T-helper 1 cell treated with Interleukin-12 subunit alpha and Interleukin-12 subunit beta and Interleukin-4 antibody, amounts not matched to agents 30 μg/mL and 1 μg/mL, for 36 hours (primary cell): ENCODE measurements around the gene EFCAB6.

Source experiments
- H3K27ac Mint-ChIP-seq: one replicate; pipeline ENCODE4 v1.8.0; 2021; ENCODE audit warnings: mild to moderate bottlenecking, mixed read lengths
- H3K27me3 Mint-ChIP-seq: one replicate; pipeline ENCODE4 v1.8.0; 2021; ENCODE audit warnings: low read depth, mixed read lengths
- H3K36me3 Mint-ChIP-seq: one replicate; pipeline ENCODE4 v1.8.0; 2021; ENCODE audit warnings: low read depth, mixed read lengths
- H3K4me1 Mint-ChIP-seq: one replicate; pipeline ENCODE4 v1.8.0; 2021; ENCODE audit warnings: low read depth, mixed read lengths
- H3K4me3 Mint-ChIP-seq: one replicate; pipeline ENCODE4 v1.8.0; 2021; ENCODE audit warnings: mild to moderate bottlenecking, moderate library complexity, mixed read lengths
- H3K9me3 Mint-ChIP-seq: one replicate; pipeline ENCODE4 v1.8.0; 2021; ENCODE audit warnings: mixed read lengths

EFCAB6 gene, protein sequence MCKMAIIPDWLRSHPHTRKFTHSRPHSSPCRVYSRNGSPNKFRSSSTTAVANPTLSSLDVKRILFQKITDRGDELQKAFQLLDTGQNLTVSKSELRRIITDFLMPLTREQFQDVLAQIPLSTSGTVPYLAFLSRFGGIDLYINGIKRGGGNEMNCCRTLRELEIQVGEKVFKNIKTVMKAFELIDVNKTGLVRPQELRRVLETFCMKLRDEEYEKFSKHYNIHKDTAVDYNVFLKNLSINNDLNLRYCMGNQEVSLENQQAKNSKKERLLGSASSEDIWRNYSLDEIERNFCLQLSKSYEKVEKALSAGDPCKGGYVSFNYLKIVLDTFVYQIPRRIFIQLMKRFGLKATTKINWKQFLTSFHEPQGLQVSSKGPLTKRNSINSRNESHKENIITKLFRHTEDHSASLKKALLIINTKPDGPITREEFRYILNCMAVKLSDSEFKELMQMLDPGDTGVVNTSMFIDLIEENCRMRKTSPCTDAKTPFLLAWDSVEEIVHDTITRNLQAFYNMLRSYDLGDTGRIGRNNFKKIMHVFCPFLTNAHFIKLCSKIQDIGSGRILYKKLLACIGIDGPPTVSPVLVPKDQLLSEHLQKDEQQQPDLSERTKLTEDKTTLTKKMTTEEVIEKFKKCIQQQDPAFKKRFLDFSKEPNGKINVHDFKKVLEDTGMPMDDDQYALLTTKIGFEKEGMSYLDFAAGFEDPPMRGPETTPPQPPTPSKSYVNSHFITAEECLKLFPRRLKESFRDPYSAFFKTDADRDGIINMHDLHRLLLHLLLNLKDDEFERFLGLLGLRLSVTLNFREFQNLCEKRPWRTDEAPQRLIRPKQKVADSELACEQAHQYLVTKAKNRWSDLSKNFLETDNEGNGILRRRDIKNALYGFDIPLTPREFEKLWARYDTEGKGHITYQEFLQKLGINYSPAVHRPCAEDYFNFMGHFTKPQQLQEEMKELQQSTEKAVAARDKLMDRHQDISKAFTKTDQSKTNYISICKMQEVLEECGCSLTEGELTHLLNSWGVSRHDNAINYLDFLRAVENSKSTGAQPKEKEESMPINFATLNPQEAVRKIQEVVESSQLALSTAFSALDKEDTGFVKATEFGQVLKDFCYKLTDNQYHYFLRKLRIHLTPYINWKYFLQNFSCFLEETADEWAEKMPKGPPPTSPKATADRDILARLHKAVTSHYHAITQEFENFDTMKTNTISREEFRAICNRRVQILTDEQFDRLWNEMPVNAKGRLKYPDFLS (N-terminal part only)

DNA sequence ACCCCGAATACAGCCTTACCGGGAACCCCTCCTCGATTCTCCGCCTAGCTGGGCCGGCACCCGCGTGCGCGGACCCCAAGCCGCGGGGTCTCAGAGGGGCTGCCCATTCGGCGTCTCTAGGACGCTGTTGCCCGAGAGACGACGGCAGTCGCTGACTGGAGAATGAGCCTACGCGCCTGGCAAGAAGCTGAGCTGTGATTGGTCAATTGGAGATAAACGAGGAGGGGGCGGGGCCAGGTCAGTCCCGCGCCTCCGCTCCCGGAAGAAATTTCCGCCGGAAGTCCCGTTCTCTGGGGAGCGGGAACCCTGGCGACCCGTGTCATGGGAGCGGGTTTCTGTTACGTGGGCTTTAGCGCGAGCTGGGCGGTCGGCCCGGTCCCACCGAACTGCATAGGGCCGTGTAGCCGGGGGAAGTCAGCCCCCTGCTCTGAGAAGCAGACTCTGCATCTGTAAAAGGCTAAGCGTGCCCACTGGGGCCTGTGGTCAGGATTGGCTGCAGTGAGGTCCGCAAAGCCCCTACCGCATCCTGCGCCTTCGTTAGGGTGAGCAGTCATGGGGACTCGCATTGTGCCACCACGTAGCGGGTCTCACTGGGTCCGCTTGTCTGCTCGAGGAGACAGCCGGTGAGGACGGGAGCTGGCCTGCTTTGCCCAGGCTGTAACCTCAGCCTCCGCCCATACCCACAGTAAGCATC, at the start of gene EFCAB6:
Gene EFCAB6, minus strand, starts transcription at position 157 of the 694 bp plus-strand sequence. CDS start 29,987 bp downstream, outside the sequence.
- peaks cover 6% of the 10 kb centered on the region for H3K27me3 Mint-ChIP-seq
- peaks cover 5% of the 10 kb centered on the region for H3K36me3 Mint-ChIP-seq
- H3K4me1 Mint-ChIP-seq, result peaks cover 22% of the 10 kb centered on the region
- H3K27ac Mint-ChIP-seq, result peak within 1 kb of the TSS; percentile 83
- H3K4me3 Mint-ChIP-seq, result peak within 1 kb of the TSS; percentile 86
- no peaks in the 10 kb centered on the region for H3K9me3 Mint-ChIP-seq

DNA sequence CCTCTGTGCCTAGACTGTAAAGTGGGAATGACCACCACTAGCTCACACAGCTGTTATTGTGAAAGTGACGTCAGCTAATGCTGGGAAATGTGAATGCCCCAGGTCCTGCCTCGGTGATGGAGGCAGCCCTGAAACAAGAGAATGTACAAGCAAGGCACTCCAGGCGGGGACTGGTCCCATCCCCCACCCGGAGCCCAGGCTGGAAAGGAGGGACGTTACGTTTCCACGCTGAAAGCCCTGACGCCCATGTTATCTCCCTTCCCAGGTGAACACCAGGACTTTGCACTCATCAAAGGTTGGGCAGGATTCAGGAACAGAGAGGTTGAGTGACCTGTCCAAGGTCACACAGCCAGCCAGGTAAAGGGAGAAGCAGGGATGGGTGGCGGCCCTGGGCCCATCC, 49.4 kb upstream of the EFCAB6 start:
- H3K27me3 Mint-ChIP-seq, result peaks cover 41% of the 10 kb centered on the region
- no peak overlapping the region for H3K27ac Mint-ChIP-seq
- no peak overlapping the region for H3K4me3 Mint-ChIP-seq
- no peaks in the 10 kb centered on the region for H3K36me3 Mint-ChIP-seq
- H3K9me3 Mint-ChIP-seq, result peaks cover 4% of the 10 kb centered on the region
- H3K4me1 Mint-ChIP-seq, result no peaks in the 10 kb centered on the region

DNA sequence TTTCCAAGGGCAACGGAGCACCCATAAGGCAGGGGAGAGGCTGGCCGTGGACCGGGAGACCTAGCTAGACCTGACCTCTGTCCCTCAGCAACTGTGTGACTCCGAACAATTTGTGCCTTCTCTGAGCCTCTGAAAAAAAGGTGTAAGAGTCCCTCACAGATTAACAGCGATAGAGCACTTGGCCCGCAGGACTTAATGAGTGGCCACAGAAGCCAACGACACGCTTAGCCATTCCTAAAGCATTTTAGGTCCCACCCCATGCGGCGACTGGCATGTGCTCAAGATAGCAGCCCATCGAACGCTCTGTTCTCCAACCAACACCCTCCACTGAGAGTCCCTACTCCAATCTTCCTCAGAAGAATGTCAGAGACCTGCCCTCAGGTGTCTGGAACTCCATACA, 48.7 kb upstream of the EFCAB6 start:
- Mint-ChIP-seq H3K4me1 (no peaks in the 10 kb centered on the region), H3K27me3 (peaks cover 41% of the 10 kb centered on the region), H3K27ac (no peak overlapping the region), H3K36me3 (no peaks in the 10 kb centered on the region), H3K4me3 (no peak overlapping the region), H3K9me3 (peaks cover 4% of the 10 kb centered on the region)

DNA sequence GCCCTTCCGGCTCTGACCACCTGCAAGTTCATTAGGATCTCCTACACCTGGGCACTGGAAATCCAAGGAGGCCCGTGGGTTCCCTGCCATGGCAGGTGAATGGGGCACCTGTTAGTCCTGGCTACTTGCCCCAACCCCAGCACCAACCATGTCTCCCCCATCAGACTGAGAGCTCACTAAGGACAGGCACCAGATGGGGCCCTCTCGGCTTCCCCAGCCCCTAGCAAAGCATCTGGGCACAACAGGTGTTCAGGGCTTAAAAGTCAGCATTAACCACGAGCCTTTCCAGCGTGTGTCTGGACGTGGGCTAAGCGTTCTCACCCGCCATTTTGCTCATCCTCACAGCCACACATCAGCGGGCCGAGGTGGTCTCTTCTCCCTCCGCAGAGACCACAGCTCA, 48.0 kb upstream of the EFCAB6 start:
- H3K27me3 Mint-ChIP-seq, result peaks cover 37% of the 10 kb centered on the region
- H3K9me3 Mint-ChIP-seq, result peaks cover 4% of the 10 kb centered on the region
- no peak overlapping the region for H3K27ac Mint-ChIP-seq
- H3K36me3 Mint-ChIP-seq, result no peaks in the 10 kb centered on the region
- no peaks in the 10 kb centered on the region for H3K4me1 Mint-ChIP-seq
- no peak overlapping the region for H3K4me3 Mint-ChIP-seq

DNA sequence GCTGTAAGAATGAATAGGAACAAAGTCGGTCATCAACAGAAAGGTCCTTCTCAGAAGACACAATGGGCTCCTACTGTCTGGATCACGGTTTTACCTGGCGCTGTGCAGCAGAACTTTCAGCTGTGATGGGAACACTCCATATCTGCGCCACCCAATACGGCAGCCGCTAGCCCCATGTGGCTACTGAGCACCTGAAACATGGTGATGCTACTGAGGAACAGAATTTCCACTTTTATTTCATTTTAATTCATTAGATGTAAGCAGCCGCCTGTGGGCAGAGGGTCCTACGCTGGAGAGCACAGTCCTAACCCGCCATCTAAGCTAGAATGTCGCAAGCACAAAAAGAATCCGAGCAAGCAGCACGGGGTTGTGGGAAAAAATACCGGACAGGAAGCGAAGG, 47.5 kb upstream of the EFCAB6 start:
- no peaks in the 10 kb centered on the region for H3K4me1 Mint-ChIP-seq
- peaks cover 4% of the 10 kb centered on the region for H3K9me3 Mint-ChIP-seq
- no peak overlapping the region for H3K27ac Mint-ChIP-seq
- peaks cover 33% of the 10 kb centered on the region for H3K27me3 Mint-ChIP-seq
- no peak overlapping the region for H3K4me3 Mint-ChIP-seq
- H3K36me3 Mint-ChIP-seq, result no peaks in the 10 kb centered on the region

DNA sequence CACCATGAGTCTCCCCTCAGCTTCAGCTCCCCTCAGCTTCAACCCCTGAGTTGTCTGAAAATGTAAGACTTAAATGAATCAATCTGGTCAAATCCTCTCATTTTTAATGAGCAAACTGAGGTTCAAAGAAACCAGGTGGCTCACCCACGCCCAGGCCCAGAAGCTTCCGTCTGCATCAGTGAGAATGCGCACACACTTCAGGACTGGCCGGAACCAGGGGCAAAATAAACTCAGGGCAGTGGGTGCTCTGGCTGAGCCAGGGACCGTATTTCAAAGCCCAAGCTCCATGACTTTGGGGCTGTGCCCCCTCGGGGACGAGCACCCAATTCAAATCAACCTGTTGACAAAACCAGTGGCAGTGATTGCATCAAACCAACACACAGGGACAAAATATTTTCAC, 47.1 kb upstream of the EFCAB6 start:
- Mint-ChIP-seq H3K4me1 (no peaks in the 10 kb centered on the region), H3K27me3 (peaks cover 31% of the 10 kb centered on the region), H3K36me3 (no peaks in the 10 kb centered on the region), H3K9me3 (peaks cover 4% of the 10 kb centered on the region), H3K27ac (no peak overlapping the region), H3K4me3 (no peak overlapping the region)

DNA sequence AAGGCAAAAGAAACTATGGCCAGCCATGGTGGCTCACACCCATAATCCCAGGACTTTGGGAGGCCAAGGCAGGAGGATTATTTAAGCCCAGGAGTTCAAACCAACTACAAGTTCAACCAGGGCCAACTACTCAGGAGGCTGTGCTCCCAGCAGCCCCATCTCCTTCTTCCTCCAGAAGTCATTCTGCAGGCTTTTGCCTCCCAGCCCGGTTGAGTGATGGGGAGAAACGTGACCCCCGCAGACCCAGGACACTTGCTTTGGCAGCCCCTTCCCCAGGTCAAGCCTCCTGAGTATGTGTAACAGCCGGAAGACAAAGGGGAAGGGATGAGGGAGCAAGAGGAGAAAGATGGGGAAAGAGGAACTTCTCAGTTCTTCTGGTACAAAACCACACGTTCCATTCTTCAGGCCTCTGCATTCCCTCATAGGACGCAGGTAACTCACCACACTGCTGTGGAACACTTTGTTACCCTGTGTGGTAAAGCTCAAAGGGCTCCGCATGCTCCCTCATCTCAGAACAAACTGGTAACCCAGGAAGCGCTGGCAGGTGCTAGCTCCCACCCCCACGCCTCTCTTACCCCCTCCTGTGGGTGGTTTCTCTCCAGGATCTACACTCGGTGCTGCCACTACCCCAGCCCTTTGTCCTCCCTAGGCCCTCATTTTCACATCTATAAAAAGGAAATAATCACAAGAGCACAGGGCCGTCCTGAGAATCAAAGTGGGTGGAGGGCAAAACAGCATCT, 46.2 kb upstream of the EFCAB6 start:
- H3K27ac Mint-ChIP-seq, result no peak overlapping the region
- no peaks in the 10 kb centered on the region for H3K36me3 Mint-ChIP-seq
- H3K27me3 Mint-ChIP-seq, result peaks cover 22% of the 10 kb centered on the region
- H3K4me1 Mint-ChIP-seq, result no peaks in the 10 kb centered on the region
- peaks cover 4% of the 10 kb centered on the region for H3K9me3 Mint-ChIP-seq
- no peak overlapping the region for H3K4me3 Mint-ChIP-seq

DNA sequence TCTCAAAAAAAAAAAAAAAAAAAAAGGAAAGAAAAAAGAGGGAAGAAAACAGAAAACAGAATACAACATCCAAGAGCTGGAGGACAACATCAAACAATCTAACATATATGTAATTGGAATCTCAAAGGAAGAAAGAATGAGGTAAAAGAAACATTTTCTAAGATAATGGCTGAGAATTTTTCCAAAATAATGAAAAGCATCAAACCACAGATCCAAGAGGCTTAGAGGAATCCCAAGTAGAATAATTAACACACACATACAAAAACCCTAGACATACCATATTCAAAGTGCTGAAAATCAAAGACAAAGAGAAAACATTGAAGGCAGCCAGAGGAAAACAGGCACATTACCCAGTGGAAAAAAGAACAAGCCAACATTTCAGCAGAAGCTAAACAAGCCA, 45.3 kb upstream of the EFCAB6 start:
- Mint-ChIP-seq H3K4me3 (no peak overlapping the region), H3K9me3 (peaks cover 4% of the 10 kb centered on the region), H3K4me1 (no peaks in the 10 kb centered on the region), H3K27me3 (peaks cover 14% of the 10 kb centered on the region), H3K27ac (no peak overlapping the region), H3K36me3 (no peaks in the 10 kb centered on the region)

DNA sequence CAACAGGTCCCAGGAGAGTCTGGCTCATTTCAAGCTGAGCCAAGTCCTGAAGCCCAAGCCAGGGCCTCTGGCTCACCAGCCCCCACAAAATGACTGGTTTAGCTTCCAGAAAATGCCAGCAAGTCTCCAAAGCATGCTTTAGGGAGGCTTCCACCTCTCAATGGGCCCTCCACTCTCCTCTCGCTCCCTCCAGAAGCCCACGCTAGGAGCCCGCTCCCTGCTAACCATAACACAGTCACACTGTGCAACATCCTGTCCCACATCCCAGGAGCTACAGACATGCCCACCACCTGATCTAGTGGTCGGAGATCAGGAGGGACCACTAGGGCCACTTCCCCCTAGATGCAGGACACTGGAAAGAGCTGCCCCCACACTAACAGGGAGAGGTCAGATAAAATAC, 43.3 kb upstream of the EFCAB6 start:
- peaks cover 4% of the 10 kb centered on the region for H3K9me3 Mint-ChIP-seq
- H3K27ac Mint-ChIP-seq, result no peak overlapping the region
- peaks cover 4% of the 10 kb centered on the region for H3K27me3 Mint-ChIP-seq
- no peaks in the 10 kb centered on the region for H3K4me1 Mint-ChIP-seq
- no peaks in the 10 kb centered on the region for H3K36me3 Mint-ChIP-seq
- no peak overlapping the region for H3K4me3 Mint-ChIP-seq

DNA sequence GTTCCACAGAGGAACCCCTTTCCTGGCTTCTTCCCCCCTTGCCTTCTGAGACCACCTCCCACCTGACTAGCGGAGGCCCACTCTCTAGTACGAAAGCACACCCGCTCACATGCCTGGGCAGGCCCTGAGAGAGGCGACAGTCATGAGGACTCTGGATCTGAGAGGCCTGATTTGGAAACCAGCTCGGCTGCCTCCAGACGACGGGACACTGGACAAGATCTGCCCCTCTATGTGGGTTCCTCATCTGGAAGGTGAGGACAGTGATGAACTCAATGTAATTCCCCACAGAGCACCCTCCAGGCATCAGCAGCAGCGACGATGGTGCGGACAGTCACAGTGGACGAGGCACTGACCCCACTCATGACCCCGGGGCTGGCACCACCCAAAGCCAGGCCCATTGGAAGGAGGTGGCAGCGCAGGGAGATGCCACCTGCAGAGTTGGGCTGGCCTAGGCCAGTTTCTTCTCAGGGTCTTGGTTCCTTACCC, 42.7 kb upstream of the EFCAB6 start:
- peaks cover 4% of the 10 kb centered on the region for H3K27me3 Mint-ChIP-seq
- H3K4me3 Mint-ChIP-seq, result no peak overlapping the region
- H3K9me3 Mint-ChIP-seq, result peaks cover 4% of the 10 kb centered on the region
- no peaks in the 10 kb centered on the region for H3K4me1 Mint-ChIP-seq
- H3K36me3 Mint-ChIP-seq, result no peaks in the 10 kb centered on the region
- H3K27ac Mint-ChIP-seq, result no peak overlapping the region

DNA sequence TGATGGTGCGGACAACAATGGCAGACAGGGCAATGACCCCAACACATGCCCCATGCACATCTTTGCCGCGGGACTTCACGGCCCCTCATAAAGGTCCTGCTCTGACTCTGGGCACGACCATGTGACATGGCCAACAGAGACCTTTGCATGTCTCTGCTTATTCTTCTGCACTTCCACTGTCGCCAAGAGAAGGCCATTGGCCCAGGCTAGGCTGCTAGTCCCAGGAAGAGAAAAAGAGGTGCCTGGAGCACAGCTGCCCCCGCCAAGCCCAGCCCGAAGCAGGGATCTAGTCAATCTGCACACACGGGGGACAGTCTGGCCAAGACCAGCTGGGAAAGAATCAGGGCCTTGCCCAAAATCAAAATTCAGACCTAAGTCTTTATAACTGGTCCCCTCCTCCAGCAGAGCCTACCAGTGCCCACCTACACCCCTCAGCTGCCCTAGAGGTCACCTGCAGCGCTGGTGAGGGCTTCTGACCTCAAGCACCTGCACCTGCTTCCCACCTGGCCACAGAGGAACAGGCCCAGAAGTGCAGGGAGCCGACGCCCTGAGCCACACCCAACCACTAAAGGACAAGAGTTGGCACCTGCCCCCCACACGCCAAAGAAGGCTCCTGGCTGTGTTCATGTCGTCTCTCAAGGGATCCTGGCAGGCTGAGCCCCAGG, 42.1 kb upstream of the EFCAB6 start:
- no peak overlapping the region for H3K27ac Mint-ChIP-seq
- no peaks in the 10 kb centered on the region for H3K36me3 Mint-ChIP-seq
- peaks cover 4% of the 10 kb centered on the region for H3K27me3 Mint-ChIP-seq
- no peaks in the 10 kb centered on the region for H3K4me1 Mint-ChIP-seq
- no peak overlapping the region for H3K4me3 Mint-ChIP-seq
- H3K9me3 Mint-ChIP-seq, result peaks cover 4% of the 10 kb centered on the region

DNA sequence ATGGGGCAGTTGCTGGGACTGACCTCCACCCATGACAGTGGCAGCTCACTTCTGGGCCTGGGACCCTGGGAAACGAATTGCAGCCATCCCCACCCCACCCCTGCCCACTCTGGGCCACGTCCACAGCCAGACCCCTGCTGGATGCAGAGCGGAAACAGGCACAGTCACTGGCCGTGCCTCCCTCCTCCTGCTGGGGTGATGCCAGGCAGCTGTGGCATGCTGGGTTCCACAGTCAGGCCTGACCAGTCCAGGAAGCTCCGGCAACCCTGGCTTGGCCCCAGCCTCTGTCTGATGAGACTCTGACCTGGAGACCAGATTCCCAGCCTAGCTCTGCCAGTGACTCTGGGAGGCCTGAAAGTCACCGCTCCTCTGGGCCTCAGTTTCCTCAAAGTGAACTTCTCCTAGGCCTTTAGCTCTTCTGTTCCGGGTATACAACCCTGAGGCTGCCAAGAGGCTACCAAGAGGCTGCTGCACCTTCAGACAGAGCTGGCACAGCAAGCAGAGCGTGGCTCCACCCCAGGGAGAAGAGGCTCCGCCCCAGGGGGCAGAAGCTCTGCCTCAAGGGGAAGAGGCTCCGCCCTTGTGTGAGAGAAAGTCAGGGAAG, 41.3 kb upstream of the EFCAB6 start:
- Mint-ChIP-seq H3K27ac (no peak overlapping the region), H3K9me3 (peaks cover 4% of the 10 kb centered on the region), H3K4me1 (no peaks in the 10 kb centered on the region), H3K27me3 (peaks cover 4% of the 10 kb centered on the region), H3K4me3 (no peak overlapping the region), H3K36me3 (no peaks in the 10 kb centered on the region)
